OCI-LY7 (cell line): ENCODE measurements around the gene TFAP2A.

Experiments used
- EZH2phosphoT487 ChIP-seq: fragments of 200-600 bp; sonication (generic); IDR thresholded peaks from 2 replicates; pipeline ENCODE4 v1.6.1; 2018; ENCODE audit warnings: low read depth, borderline replicate concordance, mild to moderate bottlenecking, mixed run types, antibody characterized with exemption, low read length, moderate library complexity, mixed read lengths
- TF ChIP-seq, protein P1 (sequence below): fragments of 200-600 bp; sonication (generic); conservative IDR thresholded peaks from 2 replicates; pipeline ENCODE4 v1.5.1; 2014; ENCODE audit warnings: mild to moderate bottlenecking, antibody characterized with exemption, low read length, moderate library complexity, mixed read lengths

DNA sequence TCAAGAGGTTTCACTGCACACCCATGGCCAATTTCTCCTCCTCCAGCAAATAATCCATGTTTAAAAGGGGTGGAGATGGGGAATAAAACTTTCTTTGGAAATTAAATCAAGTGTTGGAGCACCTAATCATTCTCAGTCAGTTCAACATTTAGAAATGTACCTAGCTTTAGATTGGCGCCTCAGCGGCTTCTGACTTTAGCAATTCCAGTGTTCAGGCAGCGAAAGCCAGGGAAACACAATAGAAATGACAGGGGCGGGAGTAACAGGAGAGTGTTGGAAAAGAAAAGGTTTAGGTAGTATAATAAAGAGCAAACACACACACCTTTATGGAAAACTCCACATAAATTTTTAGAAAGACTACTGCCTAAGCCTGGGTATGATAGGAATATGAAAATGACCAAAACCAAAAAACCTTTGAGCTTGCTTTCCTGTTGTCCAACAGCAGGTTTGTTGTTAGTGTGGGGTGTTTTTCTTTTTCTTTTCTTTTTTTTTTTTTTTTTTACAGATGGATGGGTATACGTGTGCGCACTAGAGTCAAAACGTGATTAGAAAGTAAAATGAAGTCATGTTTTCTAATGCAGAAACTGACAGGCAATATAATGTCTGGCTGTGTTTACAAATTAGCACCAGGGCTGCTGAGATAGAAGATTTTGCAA is 7.7 kb downstream of the TFAP2A start:
- TF ChIP-seq, protein P1, sequence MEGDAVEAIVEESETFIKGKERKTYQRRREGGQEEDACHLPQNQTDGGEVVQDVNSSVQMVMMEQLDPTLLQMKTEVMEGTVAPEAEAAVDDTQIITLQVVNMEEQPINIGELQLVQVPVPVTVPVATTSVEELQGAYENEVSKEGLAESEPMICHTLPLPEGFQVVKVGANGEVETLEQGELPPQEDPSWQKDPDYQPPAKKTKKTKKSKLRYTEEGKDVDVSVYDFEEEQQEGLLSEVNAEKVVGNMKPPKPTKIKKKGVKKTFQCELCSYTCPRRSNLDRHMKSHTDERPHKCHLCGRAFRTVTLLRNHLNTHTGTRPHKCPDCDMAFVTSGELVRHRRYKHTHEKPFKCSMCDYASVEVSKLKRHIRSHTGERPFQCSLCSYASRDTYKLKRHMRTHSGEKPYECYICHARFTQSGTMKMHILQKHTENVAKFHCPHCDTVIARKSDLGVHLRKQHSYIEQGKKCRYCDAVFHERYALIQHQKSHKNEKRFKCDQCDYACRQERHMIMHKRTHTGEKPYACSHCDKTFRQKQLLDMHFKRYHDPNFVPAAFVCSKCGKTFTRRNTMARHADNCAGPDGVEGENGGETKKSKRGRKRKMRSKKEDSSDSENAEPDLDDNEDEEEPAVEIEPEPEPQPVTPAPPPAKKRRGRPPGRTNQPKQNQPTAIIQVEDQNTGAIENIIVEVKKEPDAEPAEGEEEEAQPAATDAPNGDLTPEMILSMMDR: no peak
- TF ChIP-seq EZH2phosphoT487: no peak
